SK-N-SH (cell line): ENCODE results near the gene NSMCE4A. TPM values are rescaled to one million over a fixed set of nuclear protein-coding genes. Genes with fewer than 3 reads are reported as not detected.
"Not testable (repeated sequence)": the region's sequence is repeated elsewhere in the genome, so short reads cannot be mapped to it uniquely, and the experiment has no call there.

ENCODE experiments used
- CTCF ChIA-PET: fragments of 300-600, 350-600 bp; formaldehyde crosslinking; extraction: SDS; loops from one replicate; lab custom pipeline; 2021; lab: Yijun Ruan, JAX
- POLR2A ChIA-PET: fragments of 350-600 bp; sonication (Branson Sonifier 250); formaldehyde crosslinking; extraction: SDS; loops from one replicate; lab custom pipeline; 2020; ENCODE audit warnings: antibody characterized with exemption, inconsistent platforms; lab: Yijun Ruan, JAX
- DNase-seq: peaks from one replicate; pipeline ENCODE4 v3.0.0; 2012
- H2AFZ ChIP-seq: fragments of 200-600 bp; sonication (generic); 2 replicates; pipeline ENCODE4 v1.8.1; 2016; ENCODE audit warnings: antibody characterized with exemption, mild to moderate bottlenecking, low read depth
- H3F3A ChIP-seq: fragments of 200-600 bp; sonication (generic); replicated peaks from 2 replicates; pipeline ENCODE3; 2016; ENCODE audit warnings: antibody characterized with exemption, mild to moderate bottlenecking; ENCODE audit not compliant: insufficient read depth
- H3K27ac ChIP-seq, 2 experiments: fragments of 200-500 bp in 1 of 2; fragments of 200-600 bp in 1 of 2; sonication (Bioruptor generic) in 1 of 2; sonication (generic), shearing (Covaris generic) in 1 of 2; 2 replicates each; pipeline versions ENCODE4 v1.5.1 to v1.6.1; 2014 to 2016; ENCODE audit warnings: low read depth in 2 of 2, inconsistent platforms in 1 of 2, low read length in 1 of 2, mild to moderate bottlenecking in 1 of 2, mixed read lengths in 1 of 2
- H3K27me3 ChIP-seq: fragments of 200-600 bp; sonication (generic), shearing (Covaris generic); 2 replicates; pipeline ENCODE4 v1.6.1; 2016; ENCODE audit warnings: mixed run types; ENCODE audit not compliant: insufficient read depth
- H3K36me3 ChIP-seq, 2 experiments: fragments of 200-500 bp in 1 of 2; fragments of 200-600 bp in 1 of 2; sonication (Bioruptor generic) in 1 of 2; sonication (generic) in 1 of 2; replicated peaks in 1 of 2; 2 replicates each; pipeline versions ENCODE3 to v1.5.1; 2014 to 2016; ENCODE audit warnings: low read length in 1 of 2, mild to moderate bottlenecking in 1 of 2; ENCODE audit not compliant: insufficient read depth in 2 of 2, control insufficient read depth in 1 of 2
- H3K4me1 ChIP-seq, 2 experiments: fragments of 200-500 bp in 1 of 2; fragments of 200-600 bp in 1 of 2; sonication (Bioruptor generic) in 1 of 2; sonication (generic), shearing (Covaris generic) in 1 of 2; 2 replicates each; pipeline versions ENCODE4 v1.5.1 to v1.6.1; 2014 to 2016; ENCODE audit warnings: low read depth in 1 of 2, low read length in 1 of 2, mixed run types in 1 of 2; ENCODE audit not compliant: insufficient read depth in 2 of 2, control insufficient read depth in 1 of 2
- H3K4me2 ChIP-seq: fragments of 200-600 bp; sonication (generic), shearing (Covaris generic); 2 replicates; pipeline ENCODE4 v1.6.1; 2017; ENCODE audit warnings: mixed run types
- H3K4me3 ChIP-seq, 2 experiments: fragments of 200-500 bp in 1 of 2; fragments of 200-600 bp in 1 of 2; sonication (Bioruptor generic) in 1 of 2; sonication (generic), shearing (Covaris generic) in 1 of 2; 2 replicates each; pipeline versions ENCODE4 v1.5.1 to v1.8.1; 2014 to 2016; ENCODE audit warnings: low read depth in 2 of 2, inconsistent platforms in 1 of 2, low read length in 1 of 2, mild to moderate bottlenecking in 1 of 2, mixed read lengths in 1 of 2, moderate library complexity in 1 of 2
- H3K79me2 ChIP-seq: fragments of 200-600 bp; sonication (generic); 2 replicates; pipeline ENCODE4 v1.8.1; 2017; ENCODE audit warnings: mild to moderate bottlenecking; ENCODE audit not compliant: insufficient read depth
- H3K9ac ChIP-seq: fragments of 200-600 bp; sonication (generic); 2 replicates; pipeline ENCODE4 v1.6.1; 2017; ENCODE audit warnings: mixed run types
- H3K9me2 ChIP-seq: fragments of 200-600 bp; sonication (generic); 2 replicates; pipeline ENCODE4 v1.6.1; 2017; ENCODE audit warnings: mixed run types
- H3K9me3 ChIP-seq: fragments of 200-600 bp; sonication (generic); 2 replicates; pipeline ENCODE4 v1.6.1; 2017; ENCODE audit warnings: mixed run types, mild to moderate bottlenecking, moderate library complexity
- H4K20me1 ChIP-seq: fragments of 200-600 bp; sonication (generic); 2 replicates; pipeline ENCODE4 v1.6.1; 2017; ENCODE audit warnings: mild to moderate bottlenecking, mixed run types; ENCODE audit not compliant: insufficient read depth
- CHD2 ChIP-seq: fragments of 150-350 bp; IDR thresholded peaks from 2 replicates; pipeline ENCODE4 v1.6.1; 2018; ENCODE audit warnings: low read length; ENCODE audit not compliant: partially characterized antibody
- CTCF ChIP-seq: fragments of 200-600 bp; sonication (generic); IDR thresholded peaks from 2 replicates; pipeline ENCODE4 v1.6.1; 2017; ENCODE audit warnings: antibody characterized with exemption, mild to moderate bottlenecking, moderate library complexity
- ELF1 ChIP-seq: IDR thresholded peaks from 2 replicates; pipeline ENCODE4 v1.4.0; 2012
- EP300 ChIP-seq, 2 experiments: IDR thresholded peaks; 2 replicates each; pipeline versions ENCODE4 v1.4.0 to v1.6.1; 2012; ENCODE audit warnings: borderline replicate concordance in 1 of 2, low read depth in 1 of 2, low read length in 1 of 2
- EZH2phosphoT487 ChIP-seq: fragments of 200-600 bp; sonication (generic); IDR thresholded peaks from 2 replicates; pipeline ENCODE4 v1.6.1; 2017; ENCODE audit warnings: low read depth, mixed run types, mild to moderate bottlenecking, antibody characterized with exemption, moderate library complexity, borderline replicate concordance
- FOSL2 ChIP-seq: IDR thresholded peaks from 2 replicates; pipeline ENCODE4 v1.4.0; 2012; ENCODE audit warnings: low read depth, mild to moderate bottlenecking, moderate library complexity, borderline replicate concordance
- FOXJ3 ChIP-seq: sonication (generic); formaldehyde crosslinking; IDR thresholded peaks from 2 replicates; pipeline ENCODE4 v1.5.1; 2020; ENCODE audit warnings: mild to moderate bottlenecking, missing genetic modification reagents
- FOXM1 ChIP-seq: IDR thresholded peaks from 2 replicates; pipeline ENCODE4 v1.4.0; 2012; ENCODE audit warnings: low read depth, mild to moderate bottlenecking
- GABPA ChIP-seq: IDR thresholded peaks from 2 replicates; pipeline ENCODE4 v1.4.0; 2012; ENCODE audit warnings: low read depth, mild to moderate bottlenecking
- JUND ChIP-seq: IDR thresholded peaks from 2 replicates; pipeline ENCODE4 v1.4.0; 2012
- MEF2A ChIP-seq: IDR thresholded peaks from 2 replicates; pipeline ENCODE4 v1.4.0; 2012; ENCODE audit warnings: low read depth, borderline replicate concordance
- MXI1 ChIP-seq: IDR thresholded peaks from 2 replicates; pipeline ENCODE4 v1.6.1; 2012; ENCODE audit warnings: mild to moderate bottlenecking, low read depth, low read length, improper control_type of control experiment
- NFIC ChIP-seq: IDR thresholded peaks from 2 replicates; pipeline ENCODE4 v1.4.0; 2012; ENCODE audit warnings: borderline replicate concordance
- RFX5 ChIP-seq: IDR thresholded peaks from 2 replicates; pipeline ENCODE4 v1.6.1; 2012; ENCODE audit warnings: mild to moderate bottlenecking, improper control_type of control experiment, low read length
- USF1 ChIP-seq: IDR thresholded peaks from 2 replicates; pipeline ENCODE4 v1.4.0; 2012; ENCODE audit warnings: low read depth, borderline replicate concordance
- YY1 ChIP-seq: IDR thresholded peaks from 2 replicates; pipeline ENCODE4 v1.4.0; 2012; ENCODE audit warnings: low read depth, mild to moderate bottlenecking
- WGBS: methylation state at CpG from one replicate; pipeline ENCODE4 v1.1.6; 2017; ENCODE audit warnings: low lambda C conversion rate; 5-methylcytosine and 5-hydroxymethylcytosine counted together
- polyA plus RNA-seq, 3 experiments: library from polyadenylated mRNA; depleted of rRNA; stranded (reverse); fragments of >200 nt; gene quantifications; 2 replicates each; pipeline ENCODE4 v1.2.3, GENCODE V29; 2012
- TF ChIP-seq, protein P1 (sequence below): fragments of 150-350 bp; IDR thresholded peaks from 2 replicates; pipeline ENCODE4 v1.6.1; 2017; ENCODE audit warnings: antibody characterized with exemption, low read length, low read depth, borderline replicate concordance

Gene NSMCE4A
- polyA plus RNA-seq, 1 of the 3 experiments (the other 2 are of a cell fraction) = 28.5 TPM

DNA sequence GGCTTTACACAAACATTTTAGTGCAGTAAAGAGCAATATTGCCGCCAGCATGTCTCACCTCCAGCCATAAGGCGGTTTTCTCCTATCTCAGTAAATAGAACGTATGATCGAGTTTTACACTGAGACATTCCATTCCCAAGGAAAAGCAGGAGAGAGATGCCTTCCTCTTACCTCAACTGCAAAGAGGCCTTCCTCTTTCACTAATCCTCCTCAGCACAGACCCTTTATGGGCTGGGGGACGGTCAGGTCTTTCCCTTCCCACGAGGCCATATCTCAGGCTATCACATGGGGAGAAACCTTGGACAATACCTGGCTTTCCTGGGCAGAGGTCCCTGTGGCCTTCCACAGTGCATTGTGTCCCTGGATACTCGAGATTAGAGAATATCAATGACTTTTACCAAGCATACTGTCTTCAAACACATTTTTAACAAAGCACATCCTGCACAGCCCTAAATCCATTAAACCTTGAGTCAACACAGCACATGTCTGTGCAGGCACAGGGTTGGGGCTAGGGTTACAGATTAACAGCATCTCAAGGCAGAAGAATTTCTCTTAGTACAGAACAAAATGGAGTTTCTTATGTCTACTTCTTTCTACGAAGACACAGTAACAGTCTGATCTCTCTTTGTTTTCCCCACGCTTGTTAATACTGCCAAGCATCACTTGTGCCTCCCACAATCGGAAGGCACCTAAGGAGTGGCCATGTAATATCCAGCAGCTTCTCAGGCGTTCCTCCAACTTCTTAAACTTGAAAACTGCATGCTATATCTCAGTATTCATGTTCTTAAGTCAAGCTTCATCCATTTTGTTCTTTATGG, 44.5 kb downstream of the NSMCE4A start:
- H3K9me2 ChIP-seq, H3K9ac ChIP-seq, H3K27me3 ChIP-seq, H2AFZ ChIP-seq, H3K9me3 ChIP-seq, H4K20me1 ChIP-seq, H3K27ac ChIP-seq, POLR2A ChIA-PET, H3K4me3 ChIP-seq, H3K4me1 ChIP-seq, H3K36me3 ChIP-seq, DNase-seq: not testable (repeated sequence)
- 88% methylated on average over 11 of the region's 11 CpGs for WGBS
- Histone ChIP-seq H3F3A (peaks cover 12% of the 10 kb centered on the region), H3K4me2 (peak overlapping the region; percentile 80; the same call in 1 of the 2 replicates), H3K79me2 (peaks cover 34% of the 10 kb centered on the region)
- CTCF ChIA-PET = interaction anchor here (1.6 kb wide), 1 partner anchor 182 kb away, joined by 6 read pairs; no protein-coding TSS in a partner anchor

DNA sequence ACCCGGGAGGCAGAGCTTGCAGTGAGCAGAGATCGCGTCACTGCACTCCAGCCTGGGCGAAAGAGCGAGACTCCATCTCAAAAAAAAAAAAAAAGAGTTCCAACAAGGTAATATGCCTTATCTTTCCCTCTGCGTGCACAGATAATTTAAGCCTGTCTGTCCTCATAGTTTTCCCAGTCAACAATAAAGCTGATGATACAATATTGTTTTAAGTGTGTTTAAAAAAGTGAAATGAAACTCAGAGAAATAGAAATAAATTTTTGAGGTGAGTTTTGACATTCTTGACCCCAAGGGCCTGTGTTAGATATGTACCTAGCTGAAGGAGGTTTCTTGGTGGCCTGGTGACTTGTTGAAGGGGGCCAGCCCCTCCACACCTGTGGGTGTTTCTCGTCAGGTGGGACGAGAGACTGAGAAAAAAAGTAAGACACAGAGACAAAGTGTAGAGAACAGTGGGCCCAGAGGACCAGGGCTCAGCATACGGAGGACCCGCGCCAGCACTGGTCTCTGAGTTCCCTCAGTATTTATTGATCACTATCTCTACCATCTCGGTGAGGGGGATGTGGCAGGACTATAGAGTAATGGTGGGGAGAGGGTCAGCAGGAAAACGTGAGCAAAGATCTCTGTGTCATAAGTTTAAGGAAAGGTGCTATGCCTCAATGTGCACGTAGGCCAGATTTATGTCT, 45.3 kb downstream of the NSMCE4A start:
- H3K27me3 ChIP-seq, H3K4me1 ChIP-seq, H2AFZ ChIP-seq, H3K9me2 ChIP-seq, H3K9me3 ChIP-seq, H3K27ac ChIP-seq, H4K20me1 ChIP-seq, DNase-seq, H3K9ac ChIP-seq, H3K36me3 ChIP-seq: not testable (repeated sequence)
- Histone ChIP-seq H3F3A (peaks cover 12% of the 10 kb centered on the region), H3K4me2 (peak overlapping the region; percentile 80), H3K79me2 (peaks cover 42% of the 10 kb centered on the region), H3K4me3 (peak overlapping the region in 1 of 2 experiments; percentile 92; a peak in 1 of 4 replicates)
- ChIA-PET POLR2A (interaction anchor here (0.6 kb wide), 1 partner anchor 211 kb away, joined by 4 read pairs; no protein-coding TSS in a partner anchor), CTCF (interaction anchor here (1.6 kb wide), 1 partner anchor 183 kb away, joined by 6 read pairs; no protein-coding TSS in a partner anchor)
- 95% methylated on average over 14 of the region's 14 CpGs for WGBS

DNA sequence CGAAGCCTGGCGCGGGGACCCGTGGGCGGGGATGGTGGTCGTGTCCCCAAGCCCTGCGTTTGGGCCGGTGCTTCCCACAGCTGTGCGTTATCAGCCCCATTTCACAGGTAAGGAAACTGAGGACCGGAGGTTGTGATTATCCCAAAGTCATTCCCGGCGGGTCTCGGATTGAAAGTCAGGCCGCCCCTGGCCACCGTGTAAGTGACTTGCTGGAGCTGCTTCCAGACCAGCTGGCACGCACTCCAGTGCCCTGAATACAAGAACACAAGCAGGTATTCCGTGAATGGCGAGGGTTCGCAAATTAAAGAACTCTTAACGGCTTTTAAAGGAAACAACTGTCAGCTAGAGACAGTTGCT, 46.5 kb downstream of the NSMCE4A start:
- H3K9me2 ChIP-seq = no peaks in the 10 kb centered on the region
- TF ChIP-seq MEF2A (no peak), FOXJ3 (CRISPR knock-in tag) (no peak), EZH2phosphoT487 (no peak), RFX5 (no peak), FOXM1 (no peak), YY1 (no peak), GABPA (no peak), NFIC (no peak), CHD2 (no peak), CTCF (no peak), ELF1 (no peak), EP300 (IDR thresholded peaks at IDR 0.05; ENCODE audit: borderline replicate concordance in 1 of 2, low read depth in 1 of 2, low read length in 1 of 2) (no peak), FOSL2 (no peak), MXI1 (no peak), USF1 (no peak), JUND (no peak)
- TF ChIP-seq, protein P1, sequence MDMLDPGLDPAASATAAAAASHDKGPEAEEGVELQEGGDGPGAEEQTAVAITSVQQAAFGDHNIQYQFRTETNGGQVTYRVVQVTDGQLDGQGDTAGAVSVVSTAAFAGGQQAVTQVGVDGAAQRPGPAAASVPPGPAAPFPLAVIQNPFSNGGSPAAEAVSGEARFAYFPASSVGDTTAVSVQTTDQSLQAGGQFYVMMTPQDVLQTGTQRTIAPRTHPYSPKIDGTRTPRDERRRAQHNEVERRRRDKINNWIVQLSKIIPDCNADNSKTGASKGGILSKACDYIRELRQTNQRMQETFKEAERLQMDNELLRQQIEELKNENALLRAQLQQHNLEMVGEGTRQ = no peak

More for the DNA sequence above, 46.5 kb downstream of the NSMCE4A start:
- Histone ChIP-seq H3K4me3 (peak overlapping the region; percentile 76 to 92), H3K4me1 (peaks cover 0 to 7% of the 10 kb centered on the region in 2 experiments; a peak in 2 of 4 replicates), H3K4me2 (peak overlapping the region; percentile 80), H3K9me3 (no peaks in the 10 kb centered on the region), H3K27me3 (no peaks in the 10 kb centered on the region), H3F3A (peaks cover 12% of the 10 kb centered on the region), H3K36me3 (peaks cover 0 to 4% of the 10 kb centered on the region in 2 experiments), H4K20me1 (no peaks in the 10 kb centered on the region), H2AFZ (peak overlapping the region; percentile 81), H3K9ac (peak overlapping the region; percentile 97), H3K79me2 (peaks cover 54% of the 10 kb centered on the region), H3K27ac (peak overlapping the region; percentile 88 to 98)
- WGBS = 9% methylated on average over 4 of the region's 20 CpGs
- POLR2A ChIA-PET = interaction anchor here (0.8 to 1.4 kb wide), 7 partner anchors 38 to 303 kb away, joined by 3 to 11 read pairs (median 5); partner anchors contain the start of gene NSMCE4A
- CTCF ChIA-PET = interaction anchor here (1.0 to 2.1 kb wide), 4 partner anchors 8 to 184 kb away, joined by 3 to 7 read pairs (median 4); no protein-coding TSS in a partner anchor
- no peak for DNase-seq
